ENCODE measurements around the gene ELOVL7. TPM values are rescaled to one million over a fixed set of nuclear protein-coding genes. Genes with fewer than 3 reads are reported as not detected.

Gene ELOVL7
- total and polyA plus RNA-seq, 2 of the 8 experiments (the other 6 are each of a cell fraction or from before 2014, with no cell fraction given), result 3.1 to 5.1 TPM

GRCh38 chr5:60797482-60798153 is 46.5 kb downstream of the ELOVL7 start (continued):
- TF ChIP-seq CHD7 (IDR thresholded peaks at IDR 0.05; ENCODE audit: insufficient replicate concordance, low read length) (peak; percentile 76), NANOG (IDR thresholded peaks at IDR 0.05; ENCODE audit: insufficient read depth, low read depth, low read length, poor library complexity, severe bottlenecking) (peak; percentile 58), POLR2A (IDR thresholded peaks at IDR 0.05; ENCODE audit: control extremely low read depth in 1 of 2, low read depth in 2 of 2, low read length in 2 of 2) (no peak), SP1 (IDR thresholded peaks at IDR 0.05; ENCODE audit: low read depth, low read length) (0 out of 2 replicates have a peak, but pooled peaks have one; percentile 43), ASH2L (IDR thresholded peaks at IDR 0.05; ENCODE audit: low read length) (peak; percentile 88)
